ENCODE measurements around the gene CCDC201.

GRCh38 chr7:45909561-45909960 is 36.7 kb upstream of the CCDC201 start:
- TF ChIP-seq FOS (IDR thresholded peaks at IDR 0.05; ENCODE audit: borderline replicate concordance, insufficient read depth, low read length): no peak
- TF ChIP-seq MYC (IDR thresholded peaks at IDR 0.05; ENCODE audit: low read depth, low read length): no peak
- no peak for TF ChIP-seq CTCF (IDR thresholded peaks at IDR 0.05; ENCODE audit: extremely low read depth in 1 of 2, insufficient read depth in 1 of 2, low read depth in 1 of 2, low read length in 2 of 2)
- no peak for TF ChIP-seq EZH2 (IDR thresholded peaks at IDR 0.05; ENCODE audit: borderline replicate concordance, low read depth, low read length, severe bottlenecking)
- TF ChIP-seq POLR2AphosphoS5 (IDR thresholded peaks at IDR 0.05; ENCODE audit: insufficient read depth, low read depth, low read length): no peak
- no peak for TF ChIP-seq POLR2A (IDR thresholded peaks at IDR 0.05; ENCODE audit: low read depth, low read length)
- no peak for TF ChIP-seq GATA2 (IDR thresholded peaks at IDR 0.05; ENCODE audit: insufficient read depth, insufficient read length, low read depth, low read length)
- TF ChIP-seq MAX (IDR thresholded peaks at IDR 0.05; ENCODE audit: insufficient read depth, insufficient read length): no peak
- TF ChIP-seq JUN (IDR thresholded peaks at IDR 0.05; ENCODE audit: borderline replicate concordance, insufficient read depth, insufficient read length, low read depth): no peak

All from endothelial cell of umbilical vein (primary cell).